Measurements from ENCODE around the gene TMEM245. TPM values are rescaled to one million over a fixed set of nuclear protein-coding genes. Genes with fewer than 3 reads are reported as not detected.

Gene TMEM245
- total RNA-seq, 1 experiment from 2014 or later: 23.7 TPM

- no peak for DNase-seq
- Histone ChIP-seq H3K4me2 (ENCODE audit: low read length) (no peak overlapping the region), H3K36me3 (ENCODE audit: low read depth, low read length) (peaks cover 12% of the 10 kb centered on the region; the same call in 1 of the 2 replicates), H3F3A (ENCODE audit: low read length, unreplicated experiment) (no peaks in the 10 kb centered on the region), H2AFZ (ENCODE audit: low read length) (no peak overlapping the region), H3K27ac (ENCODE audit: low read length) (no peak overlapping the region), H3K9me3 (ENCODE audit: low read length) (no peaks in the 10 kb centered on the region), H4K20me1 (ENCODE audit: low read length) (no peaks in the 10 kb centered on the region), H3K4me3 (ENCODE audit: low read length) (no peak overlapping the region), H3K4me1 (ENCODE audit: insufficient read depth, low read length) (peaks cover 16% of the 10 kb centered on the region), H3K9me2 (replicated peaks; ENCODE audit: low read length) (no peaks in the 10 kb centered on the region), H3K9ac (ENCODE audit: low read length) (no peak overlapping the region), H3K27me3 (ENCODE audit: low read length) (no peaks in the 10 kb centered on the region), H3K79me2 (ENCODE audit: low read length) (peaks cover 60% of the 10 kb centered on the region)
- CTCF ChIA-PET: no interaction called here
- intact Hi-C loops (cut with micrococcal nuclease): no loop called here
- ATAC-seq: no peak
- no peak for TF ChIP-seq EZH2 (IDR thresholded peaks at IDR 0.05; ENCODE audit: low read length, unreplicated experiment)
- TF ChIP-seq CTCF (conservative IDR thresholded peaks at IDR 0.05; ENCODE audit: low read depth, low read length): no peak
- no peak for TF ChIP-seq EZH2phosphoT487 (IDR thresholded peaks at IDR 0.05; ENCODE audit: borderline replicate concordance, low read length)
- POLR2A ChIA-PET (ENCODE audit: unreplicated experiment): no interaction called here
- BruUV-seq (replicated peaks): no TSS peak
These were observed 25.5 kb downstream of the TMEM245 start for GRCh38 chr9:109094268-109094667.

- ChIA-PET POLR2A (ENCODE audit: unreplicated experiment) (no interaction called here), CTCF (no interaction called here)
- Histone ChIP-seq H3K9me3 (ENCODE audit: low read length) (no peaks in the 10 kb centered on the region), H3K36me3 (ENCODE audit: low read depth, low read length) (peaks cover 19% of the 10 kb centered on the region), H3K4me3 (ENCODE audit: low read length) (no peak overlapping the region), H3F3A (ENCODE audit: low read length, unreplicated experiment) (no peaks in the 10 kb centered on the region), H3K79me2 (ENCODE audit: low read length) (peaks cover 45% of the 10 kb centered on the region), H4K20me1 (ENCODE audit: low read length) (no peaks in the 10 kb centered on the region), H3K27me3 (ENCODE audit: low read length) (no peaks in the 10 kb centered on the region), H3K9me2 (replicated peaks; ENCODE audit: low read length) (no peaks in the 10 kb centered on the region), H2AFZ (ENCODE audit: low read length) (no peak overlapping the region), H3K4me2 (ENCODE audit: low read length) (no peak overlapping the region), H3K27ac (ENCODE audit: low read length) (no peak overlapping the region), H3K4me1 (ENCODE audit: insufficient read depth, low read length) (no peaks in the 10 kb centered on the region), H3K9ac (ENCODE audit: low read length) (no peak overlapping the region)
- no peak for ATAC-seq
- DNase-seq: no peak
- no TSS peak for BruUV-seq (replicated peaks)
- no peak for TF ChIP-seq EZH2 (IDR thresholded peaks at IDR 0.05; ENCODE audit: low read length, unreplicated experiment)
- no peak for TF ChIP-seq EZH2phosphoT487 (IDR thresholded peaks at IDR 0.05; ENCODE audit: borderline replicate concordance, low read length)
- intact Hi-C loops (cut with micrococcal nuclease): no loop called here
These were observed 27.2 kb downstream of the TMEM245 start for GRCh38 chr9:109092587-109092986.

GRCh38 chr9:109092051-109092580, 27.6 kb downstream of the TMEM245 start:
- Histone ChIP-seq H3K4me3 (ENCODE audit: low read length) (no peak overlapping the region), H3F3A (ENCODE audit: low read length, unreplicated experiment) (no peaks in the 10 kb centered on the region), H3K36me3 (ENCODE audit: low read depth, low read length) (peaks cover 22% of the 10 kb centered on the region), H2AFZ (ENCODE audit: low read length) (no peak overlapping the region), H3K4me1 (ENCODE audit: insufficient read depth, low read length) (no peaks in the 10 kb centered on the region), H3K27me3 (ENCODE audit: low read length) (no peaks in the 10 kb centered on the region), H3K79me2 (ENCODE audit: low read length) (peaks cover 40% of the 10 kb centered on the region), H3K9ac (ENCODE audit: low read length) (no peak overlapping the region), H3K9me2 (replicated peaks; ENCODE audit: low read length) (no peaks in the 10 kb centered on the region), H3K4me2 (ENCODE audit: low read length) (no peak overlapping the region), H3K27ac (ENCODE audit: low read length) (no peak overlapping the region), H3K9me3 (ENCODE audit: low read length) (no peaks in the 10 kb centered on the region), H4K20me1 (ENCODE audit: low read length) (no peaks in the 10 kb centered on the region)
- no peak for DNase-seq
- ATAC-seq: no peak
- no TSS peak for BruUV-seq (replicated peaks)
- TF ChIP-seq EZH2 (IDR thresholded peaks at IDR 0.05; ENCODE audit: low read length, unreplicated experiment): no peak
- TF ChIP-seq EZH2phosphoT487 (IDR thresholded peaks at IDR 0.05; ENCODE audit: borderline replicate concordance, low read length): no peak
- no peak for TF ChIP-seq CTCF (conservative IDR thresholded peaks at IDR 0.05; ENCODE audit: low read depth, low read length)
- intact Hi-C loops (cut with micrococcal nuclease): no loop called here
- POLR2A ChIA-PET (ENCODE audit: unreplicated experiment): no interaction called here
- CTCF ChIA-PET: no interaction called here

Measured in PC-3 (cell line).